SU-DHL-6 (cell line): ENCODE results near the gene ZYG11B.
"Not testable (repeated sequence)": the region's sequence is repeated elsewhere in the genome, so short reads cannot be mapped to it uniquely, and the experiment has no call there.

Experiments
- H2AFZ ChIP-seq: fragments of 200-600 bp; sonication (generic); 2 replicates; pipeline ENCODE4 v1.6.1; 2014; ENCODE audit warnings: low read depth, mild to moderate bottlenecking, moderate library complexity, mixed read lengths, antibody characterized with exemption, low read length; ENCODE audit not compliant: severe bottlenecking
- H3F3A ChIP-seq: fragments of 200-600 bp; shearing (Covaris generic); 2 replicates; pipeline ENCODE4 v1.6.0; 2016; ENCODE audit warnings: antibody characterized with exemption, mild to moderate bottlenecking; ENCODE audit not compliant: insufficient read depth
- H3K27ac ChIP-seq: fragments of 200-600 bp; sonication (generic); 2 replicates; pipeline ENCODE4 v1.5.1; 2016; ENCODE audit warnings: low read depth, mild to moderate bottlenecking, low read length, moderate library complexity, mixed read lengths
- H3K27me3 ChIP-seq: fragments of 200-600 bp; sonication (generic), shearing (Covaris generic); 2 replicates; pipeline ENCODE4 v1.6.0; 2014; ENCODE audit warnings: mild to moderate bottlenecking, low read length
- H3K36me3 ChIP-seq: fragments of 200-600 bp; sonication (generic); 2 replicates; pipeline ENCODE4 v1.6.1; 2014; ENCODE audit warnings: mild to moderate bottlenecking, low read length, mixed read lengths
- H3K4me2 ChIP-seq: fragments of 300-600, 200-600 bp; shearing (Covaris generic), sonication (generic); 2 replicates; pipeline ENCODE4 v1.6.0; 2014; ENCODE audit warnings: low read length, low read depth, mild to moderate bottlenecking; ENCODE audit not compliant: poor library complexity, severe bottlenecking
- H3K4me3 ChIP-seq: fragments of 200-600 bp; sonication (generic); 2 replicates; pipeline ENCODE4 v1.5.1; 2014; ENCODE audit warnings: antibody characterized with exemption, low read length, mild to moderate bottlenecking, mixed read lengths; ENCODE audit not compliant: insufficient read depth, poor library complexity, severe bottlenecking
- H3K79me2 ChIP-seq: fragments of 200-600 bp; sonication (generic); 2 replicates; pipeline ENCODE4 v1.6.1; 2014; ENCODE audit warnings: mild to moderate bottlenecking, low read length, moderate library complexity; ENCODE audit not compliant: insufficient read depth
- H3K9ac ChIP-seq: fragments of 200-600 bp; sonication (generic); 2 replicates; pipeline ENCODE4 v1.7.0; 2014; ENCODE audit warnings: mild to moderate bottlenecking, low read length
- H3K9me2 ChIP-seq: fragments of 200-600 bp; sonication (generic); replicated peaks from 2 replicates; pipeline ENCODE4 v1.6.1; 2014; ENCODE audit warnings: low read length; ENCODE audit not compliant: insufficient read depth
- H3K9me3 ChIP-seq: fragments of 200-600 bp; sonication (generic); 2 replicates; pipeline ENCODE4 v1.6.1; 2014; ENCODE audit warnings: low read length, mixed read lengths; ENCODE audit not compliant: insufficient read depth
- H4K20me1 ChIP-seq: fragments of 200-600 bp; sonication (generic); 2 replicates; pipeline ENCODE4 v1.6.1; 2014; ENCODE audit warnings: low read depth, mild to moderate bottlenecking, antibody characterized with exemption, low read length, moderate library complexity, mixed read lengths
- CTCF ChIP-seq: fragments of 200-600 bp; sonication (generic); IDR thresholded peaks from one replicate; pipeline ENCODE4 v1.5.1; 2017; ENCODE audit warnings: antibody characterized with exemption, mild to moderate bottlenecking, low read length, moderate library complexity; ENCODE audit not compliant: insufficient read depth, poor library complexity, severe bottlenecking
- EZH2phosphoT487 ChIP-seq: fragments of 200-600 bp; sonication (generic), shearing (Covaris generic); conservative IDR thresholded peaks from 2 replicates; pipeline ENCODE4 v1.6.1; 2018; ENCODE audit warnings: mild to moderate bottlenecking, antibody characterized with exemption, low read length, moderate library complexity, mixed read lengths

The ZYG11B gene

GRCh38 chr1:52683367-52683940, 42.8 kb upstream of the ZYG11B start:
- Histone ChIP-seq H2AFZ (no peak overlapping the region), H3K79me2 (no peaks in the 10 kb centered on the region; the same call in 1 of the 2 replicates), H3K9ac (no peak overlapping the region), H3K27me3 (no peaks in the 10 kb centered on the region), H3F3A (0 out of 2 replicates have a peak, but pooled peaks cover 4% of the 10 kb centered on the region), H3K9me3 (no peaks in the 10 kb centered on the region), H3K36me3 (peaks cover 13% of the 10 kb centered on the region), H3K9me2 (no peaks in the 10 kb centered on the region), H4K20me1 (no peaks in the 10 kb centered on the region), H3K4me2 (no peak overlapping the region), H3K4me3 (no peak overlapping the region), H3K27ac (no peak overlapping the region)
- no peak for TF ChIP-seq EZH2phosphoT487
- no peak for TF ChIP-seq CTCF

GRCh38 chr1:52684545-52684944, 41.7 kb upstream of the ZYG11B start:
- Histone ChIP-seq H3K79me2 (no peaks in the 10 kb centered on the region; the same call in 1 of the 2 replicates), H3K9ac (no peak overlapping the region), H2AFZ (no peak overlapping the region), H3K27me3 (no peaks in the 10 kb centered on the region), H3F3A (no peaks in the 10 kb centered on the region), H3K4me3 (no peak overlapping the region), H3K9me3 (no peaks in the 10 kb centered on the region), H3K36me3 (peaks cover 13% of the 10 kb centered on the region), H3K9me2 (no peaks in the 10 kb centered on the region), H3K4me2 (no peak overlapping the region), H4K20me1 (no peaks in the 10 kb centered on the region), H3K27ac (peak overlapping the region; percentile 27; the same call in 1 of the 2 replicates)
- no peak for TF ChIP-seq EZH2phosphoT487
- TF ChIP-seq CTCF = no peak

- H3K79me2 ChIP-seq = not testable (repeated sequence)
- peak overlapping the region; percentile 31 for H3K27ac ChIP-seq
These were observed 39.9 kb upstream of the ZYG11B start for GRCh38 chr1:52686261-52686751.

More at GRCh38 chr1:52686261-52686751, 39.9 kb upstream of the ZYG11B start:
- not testable (repeated sequence) for H2AFZ ChIP-seq, H3F3A ChIP-seq, H3K4me3 ChIP-seq, H3K9ac ChIP-seq, H3K9me2 ChIP-seq, H4K20me1 ChIP-seq, H3K9me3 ChIP-seq, H3K4me2 ChIP-seq, H3K27me3 ChIP-seq
- peak; percentile 48 for TF ChIP-seq CTCF
- H3K36me3 ChIP-seq = peaks cover 18% of the 10 kb centered on the region
